ENCODE data around the gene CAVIN4. TPM values are rescaled to one million over a fixed set of nuclear protein-coding genes. Genes with fewer than 3 reads are reported as not detected.

CAVIN4 gene
- total RNA-seq, 5 donors from 2014 or later (not counting 1 experiment from before 2014, with no cell fraction given): 0.13 to 0.26 (median 0.18) TPM; not detected in 1

DNA sequence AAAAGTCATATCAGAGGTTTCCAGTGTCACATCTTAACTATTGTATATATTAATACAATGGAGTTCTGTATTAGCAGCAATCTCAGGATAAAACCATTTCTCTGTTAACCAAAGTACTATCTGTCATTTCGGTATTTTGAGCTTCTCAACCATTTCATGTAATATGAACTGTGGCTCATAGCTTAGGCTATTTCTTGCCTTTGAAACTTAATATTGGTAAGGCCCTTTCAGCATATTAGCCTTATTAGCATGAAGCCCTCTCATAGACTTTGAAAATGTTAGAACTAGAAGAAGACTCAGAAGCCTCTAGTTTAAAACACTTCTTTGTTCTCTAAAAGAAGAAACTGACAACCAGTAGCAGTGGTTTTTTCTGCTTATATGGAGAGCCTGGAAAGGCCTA, 731 bp downstream of the CAVIN4 start:
- WGBS (ENCODE audit: insufficient coverage): no CpG with 5 or more reads among the region's 1 CpG
- CTCF ChIA-PET: interaction anchor here in 1 of 2 donors (1.4 kb wide), 1 partner anchor 23 kb away, joined by 3 read pairs; no protein-coding TSS in a partner anchor
- no peak overlapping the region for H3K4me3 Mint-ChIP-seq

DNA sequence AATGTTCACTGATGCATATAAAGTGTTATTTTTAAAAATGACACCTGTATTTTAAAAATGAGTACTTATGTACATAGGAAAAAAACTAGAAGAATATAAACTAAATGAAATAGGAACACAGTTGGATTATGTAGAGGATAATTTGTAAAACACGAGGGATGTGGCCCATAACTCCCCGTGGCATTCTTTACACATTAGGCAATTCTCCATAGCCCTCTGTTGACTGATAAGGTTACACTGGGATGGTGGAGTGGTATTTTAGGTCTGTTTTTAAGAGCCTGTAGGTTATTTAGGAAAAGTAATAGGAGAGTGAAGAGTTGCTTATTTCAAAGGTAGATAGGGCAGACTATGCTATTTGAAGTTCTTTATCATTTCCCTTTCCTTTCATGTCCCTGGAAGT, 1.8 kb downstream of the CAVIN4 start:
- WGBS (ENCODE audit: insufficient coverage): no CpG with 5 or more reads among the region's 2 CpGs

More for the DNA sequence above, 731 bp downstream of the CAVIN4 start:
- no peak overlapping the region for H3K27ac Mint-ChIP-seq
- Histone ChIP-seq H3K27me3 (replicated peaks in 1 of 2; ENCODE audit: control insufficient read depth in 2 of 2, extremely low read depth in 1 of 2, insufficient read depth in 2 of 2, low read length in 1 of 2) (no peaks in the 10 kb centered on the region), H3K9me3 (no peaks in the 10 kb centered on the region), H3K4me1 (ENCODE audit: control insufficient read depth in 1 of 2, extremely low read depth in 1 of 2, insufficient read depth in 2 of 2, low read length in 2 of 2) (no peaks in the 10 kb centered on the region), H3K36me3 (ENCODE audit: control insufficient read depth in 2 of 2, extremely low read depth in 1 of 2, insufficient read depth in 1 of 2, low read length in 1 of 2) (no peaks in the 10 kb centered on the region), H3K4me3 (ENCODE audit: control insufficient read depth in 1 of 2, extremely low read depth in 1 of 2, low read length in 1 of 2) (no peak overlapping the region), H3K27ac (ENCODE audit: low read length) (no peak overlapping the region)
- POLR2A ChIA-PET: no interaction called here
- H3K27me3 Mint-ChIP-seq: peaks cover 0 to 2% of the 10 kb centered on the region in 2 donors
- DNase-seq (no peak), ATAC-seq (replicated peaks in 1 of 4) (no peak)
- no peaks in the 10 kb centered on the region for H3K9me3 Mint-ChIP-seq
- no peaks in the 10 kb centered on the region for H3K36me3 Mint-ChIP-seq
- no peaks in the 10 kb centered on the region for H3K4me1 Mint-ChIP-seq

DNA sequence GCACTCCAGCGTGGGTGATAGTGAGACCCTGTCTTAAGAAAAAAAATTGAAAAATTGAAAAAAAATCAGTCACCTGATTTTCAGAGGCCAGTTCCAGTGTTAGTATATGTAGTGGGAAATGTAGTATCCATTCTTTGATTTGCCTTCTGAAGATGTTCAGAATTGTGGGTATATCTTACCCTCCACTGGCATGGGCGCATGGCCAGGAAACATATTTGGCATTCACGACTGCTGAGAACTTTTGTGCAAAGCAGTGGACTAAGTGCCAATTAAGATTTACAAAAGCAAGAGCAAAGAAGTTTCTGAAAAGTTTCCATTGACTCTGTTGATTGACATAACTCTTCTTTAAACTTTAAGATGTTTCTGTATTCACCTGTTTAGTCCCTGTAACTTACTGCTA, 2.4 kb downstream of the CAVIN4 start:
- no peaks in the 10 kb centered on the region for H3K36me3 Mint-ChIP-seq
- CTCF ChIA-PET: no interaction called here
- WGBS (ENCODE audit: insufficient coverage): 75% methylated on average over 2 of the region's 3 CpGs

More for the DNA sequence above, 1.8 kb downstream of the CAVIN4 start:
- H3K4me3 ChIP-seq (ENCODE audit: control insufficient read depth in 1 of 2, extremely low read depth in 1 of 2, low read length in 1 of 2): no peak overlapping the region
- DNase-seq (no peak), ATAC-seq (replicated peaks in 1 of 4) (no peak)
- CTCF ChIA-PET: no interaction called here
- Mint-ChIP-seq H3K27me3 (peaks cover 0 to 2% of the 10 kb centered on the region in 2 donors), H3K27ac (no peak overlapping the region), H3K4me3 (no peak overlapping the region), H3K4me1 (no peaks in the 10 kb centered on the region), H3K9me3 (no peaks in the 10 kb centered on the region), H3K36me3 (no peaks in the 10 kb centered on the region)
- POLR2A ChIA-PET: no interaction called here
- H3K9me3 ChIP-seq: no peaks in the 10 kb centered on the region
- H3K36me3 ChIP-seq (ENCODE audit: control insufficient read depth in 2 of 2, extremely low read depth in 1 of 2, insufficient read depth in 1 of 2, low read length in 1 of 2): no peaks in the 10 kb centered on the region
- H3K27me3 ChIP-seq (replicated peaks in 1 of 2; ENCODE audit: control insufficient read depth in 2 of 2, extremely low read depth in 1 of 2, insufficient read depth in 2 of 2, low read length in 1 of 2): no peaks in the 10 kb centered on the region
- no peaks in the 10 kb centered on the region for H3K4me1 ChIP-seq (ENCODE audit: control insufficient read depth in 1 of 2, extremely low read depth in 1 of 2, insufficient read depth in 2 of 2, low read length in 2 of 2)
- H3K27ac ChIP-seq (ENCODE audit: low read length): no peak overlapping the region

DNA sequence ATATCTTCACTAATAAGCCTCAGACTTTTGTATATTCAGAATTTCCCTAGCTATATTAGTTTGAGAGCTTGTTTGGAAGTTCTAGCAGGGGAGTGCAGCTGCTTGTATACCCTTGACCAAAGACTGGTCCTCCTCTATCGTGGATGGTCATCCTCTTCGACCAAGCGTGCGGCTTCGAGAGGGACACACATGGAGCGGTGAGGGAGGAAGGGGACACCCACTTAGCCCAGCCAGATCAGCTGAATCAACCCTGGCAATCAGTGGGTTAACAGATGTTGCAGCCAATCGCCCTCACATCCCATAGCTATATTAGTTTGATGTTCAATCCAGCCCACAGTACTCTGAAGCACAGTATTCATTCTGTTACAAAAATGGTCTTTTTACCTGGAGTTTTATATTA, 3.2 kb downstream of the CAVIN4 start:
- CTCF ChIA-PET: interaction anchor here in 1 of 2 donors (0.6 kb wide), 1 partner anchor 158 kb away, joined by 4 read pairs; no protein-coding TSS in a partner anchor

More for the DNA sequence above, 2.4 kb downstream of the CAVIN4 start:
- Mint-ChIP-seq H3K4me1 (no peaks in the 10 kb centered on the region), H3K4me3 (no peak overlapping the region), H3K9me3 (no peaks in the 10 kb centered on the region), H3K27me3 (peaks cover 0 to 2% of the 10 kb centered on the region in 2 donors), H3K27ac (no peak overlapping the region)
- no peaks in the 10 kb centered on the region for H3K9me3 ChIP-seq
- POLR2A ChIA-PET: no interaction called here
- H3K27ac ChIP-seq (ENCODE audit: low read length): no peak overlapping the region
- H3K4me3 ChIP-seq (ENCODE audit: control insufficient read depth in 1 of 2, extremely low read depth in 1 of 2, low read length in 1 of 2): no peak overlapping the region
- ATAC-seq (replicated peaks in 1 of 4) (no peak), DNase-seq (no peak)
- H3K4me1 ChIP-seq (ENCODE audit: control insufficient read depth in 1 of 2, extremely low read depth in 1 of 2, insufficient read depth in 2 of 2, low read length in 2 of 2): no peaks in the 10 kb centered on the region
- H3K36me3 ChIP-seq (ENCODE audit: control insufficient read depth in 2 of 2, extremely low read depth in 1 of 2, insufficient read depth in 1 of 2, low read length in 1 of 2): no peaks in the 10 kb centered on the region
- no peaks in the 10 kb centered on the region for H3K27me3 ChIP-seq (replicated peaks in 1 of 2; ENCODE audit: control insufficient read depth in 2 of 2, extremely low read depth in 1 of 2, insufficient read depth in 2 of 2, low read length in 1 of 2)

DNA sequence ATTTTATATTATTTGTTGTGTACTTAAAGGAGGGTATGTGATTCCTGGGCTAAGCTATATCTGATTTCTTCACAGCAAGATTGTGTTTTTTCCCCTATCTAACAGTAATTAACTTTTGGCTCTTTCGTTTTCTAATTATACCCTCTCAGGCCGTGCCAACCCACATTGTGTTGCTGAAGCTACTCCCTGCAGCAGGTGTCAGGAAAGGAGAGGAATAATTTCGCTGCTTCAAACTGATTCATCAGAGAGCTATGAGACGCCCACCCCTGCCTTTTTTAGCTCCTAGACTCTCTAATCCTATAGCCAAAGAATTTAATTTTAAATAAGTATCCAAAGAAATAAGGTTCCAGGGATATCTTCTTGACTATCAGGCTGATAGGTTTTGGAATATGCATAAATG, 3.8 kb downstream of the CAVIN4 start:
- Mint-ChIP-seq H3K27ac (no peak overlapping the region), H3K36me3 (no peaks in the 10 kb centered on the region), H3K9me3 (no peaks in the 10 kb centered on the region), H3K4me3 (no peak overlapping the region), H3K4me1 (no peaks in the 10 kb centered on the region), H3K27me3 (peaks cover 0 to 2% of the 10 kb centered on the region in 2 donors)
- ChIA-PET CTCF (interaction anchor here in 1 of 2 donors (0.6 kb wide), 1 partner anchor 159 kb away, joined by 4 read pairs; no protein-coding TSS in a partner anchor), POLR2A (no interaction called here)
- WGBS (ENCODE audit: insufficient coverage): no CpG with 5 or more reads among the region's 4 CpGs
- no peaks in the 10 kb centered on the region for H3K36me3 ChIP-seq (ENCODE audit: control insufficient read depth in 2 of 2, extremely low read depth in 1 of 2, insufficient read depth in 1 of 2, low read length in 1 of 2)
- no peak for ATAC-seq (replicated peaks in 1 of 4)
- H3K4me3 ChIP-seq (ENCODE audit: control insufficient read depth in 1 of 2, extremely low read depth in 1 of 2, low read length in 1 of 2): no peak overlapping the region
- no peak overlapping the region for H3K27ac ChIP-seq (ENCODE audit: low read length)
- H3K27me3 ChIP-seq (replicated peaks in 1 of 2; ENCODE audit: control insufficient read depth in 2 of 2, extremely low read depth in 1 of 2, insufficient read depth in 2 of 2, low read length in 1 of 2): peaks cover 0 to 4% of the 10 kb centered on the region in 2 experiments
- H3K9me3 ChIP-seq: no peaks in the 10 kb centered on the region
- DNase-seq: no peak
- no peaks in the 10 kb centered on the region for H3K4me1 ChIP-seq (ENCODE audit: control insufficient read depth in 1 of 2, extremely low read depth in 1 of 2, insufficient read depth in 2 of 2, low read length in 2 of 2)

More for the DNA sequence above, 3.2 kb downstream of the CAVIN4 start:
- no peaks in the 10 kb centered on the region for H3K9me3 ChIP-seq
- no peak overlapping the region for H3K27ac ChIP-seq (ENCODE audit: low read length)
- H3K36me3 ChIP-seq (ENCODE audit: control insufficient read depth in 2 of 2, extremely low read depth in 1 of 2, insufficient read depth in 1 of 2, low read length in 1 of 2): no peaks in the 10 kb centered on the region
- peaks cover 0 to 3% of the 10 kb centered on the region in 2 experiments for H3K27me3 ChIP-seq (replicated peaks in 1 of 2; ENCODE audit: control insufficient read depth in 2 of 2, extremely low read depth in 1 of 2, insufficient read depth in 2 of 2, low read length in 1 of 2)
- H3K36me3 Mint-ChIP-seq: no peaks in the 10 kb centered on the region
- WGBS (ENCODE audit: insufficient coverage): 95% methylated on average over 5 of the region's 7 CpGs
- no peaks in the 10 kb centered on the region for H3K4me1 ChIP-seq (ENCODE audit: control insufficient read depth in 1 of 2, extremely low read depth in 1 of 2, insufficient read depth in 2 of 2, low read length in 2 of 2)
- no peak overlapping the region for H3K4me3 Mint-ChIP-seq
- H3K27me3 Mint-ChIP-seq: peaks cover 0 to 2% of the 10 kb centered on the region in 2 donors
- H3K4me1 Mint-ChIP-seq: no peaks in the 10 kb centered on the region
- no peak overlapping the region for H3K27ac Mint-ChIP-seq
- no peaks in the 10 kb centered on the region for H3K9me3 Mint-ChIP-seq
- DNase-seq (no peak), ATAC-seq (replicated peaks in 1 of 4) (no peak)
- POLR2A ChIA-PET: no interaction called here
- H3K4me3 ChIP-seq (ENCODE audit: control insufficient read depth in 1 of 2, extremely low read depth in 1 of 2, low read length in 1 of 2): no peak overlapping the region

DNA sequence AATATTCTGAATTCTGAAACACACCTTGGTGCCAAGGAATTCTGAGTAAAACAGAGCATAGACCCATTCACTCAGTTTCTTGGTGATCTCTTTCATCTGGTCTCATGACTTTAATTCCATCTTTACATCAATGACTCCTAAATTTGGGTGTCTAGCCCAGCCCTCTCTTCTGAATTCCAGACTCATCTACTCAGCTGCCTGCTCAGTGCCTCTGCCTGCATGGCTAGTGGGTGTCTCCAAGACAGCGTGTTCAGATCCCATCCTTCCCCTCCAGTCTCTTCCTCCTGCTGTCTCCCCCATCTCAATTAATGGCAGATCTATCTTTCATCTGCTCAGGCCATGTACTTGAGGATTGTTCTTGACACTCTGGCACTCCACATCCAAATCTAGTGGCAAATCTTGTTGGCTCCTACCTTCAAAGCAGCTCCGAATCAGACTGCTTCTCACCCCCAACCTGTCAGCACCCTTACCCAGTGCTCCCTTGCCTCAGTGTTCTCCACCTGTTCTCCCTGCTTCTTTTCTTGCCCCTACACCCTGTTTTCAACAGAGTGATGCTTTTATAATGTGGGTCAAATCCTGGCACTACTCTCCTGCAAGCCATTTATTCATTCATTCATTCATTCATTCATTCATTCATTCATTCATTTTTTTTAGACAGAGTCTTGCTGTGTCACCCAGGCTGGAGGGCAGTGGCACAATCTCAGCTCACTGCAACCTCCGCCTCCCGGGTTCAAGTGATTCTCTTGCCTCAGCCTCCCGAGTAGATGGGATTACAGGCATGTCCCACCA, 5.3 kb downstream of the CAVIN4 start:
- no peak for DNase-seq
- Histone ChIP-seq H3K4me1 (ENCODE audit: control insufficient read depth in 1 of 2, extremely low read depth in 1 of 2, insufficient read depth in 2 of 2, low read length in 2 of 2) (no peaks in the 10 kb centered on the region), H3K27ac (ENCODE audit: low read length) (no peak overlapping the region), H3K36me3 (ENCODE audit: control insufficient read depth in 2 of 2, extremely low read depth in 1 of 2, insufficient read depth in 1 of 2, low read length in 1 of 2) (no peaks in the 10 kb centered on the region), H3K9me3 (no peaks in the 10 kb centered on the region), H3K27me3 (replicated peaks in 1 of 2; ENCODE audit: control insufficient read depth in 2 of 2, extremely low read depth in 1 of 2, insufficient read depth in 2 of 2, low read length in 1 of 2) (peaks cover 0 to 4% of the 10 kb centered on the region in 2 experiments), H3K4me3 (ENCODE audit: control insufficient read depth in 1 of 2, extremely low read depth in 1 of 2, low read length in 1 of 2) (no peak overlapping the region)
- Mint-ChIP-seq H3K36me3 (no peaks in the 10 kb centered on the region), H3K27ac (no peak overlapping the region), H3K4me3 (no peak overlapping the region), H3K9me3 (no peaks in the 10 kb centered on the region), H3K27me3 (peaks cover 0 to 2% of the 10 kb centered on the region in 2 donors), H3K4me1 (no peaks in the 10 kb centered on the region)
- WGBS (ENCODE audit: insufficient coverage): 90% methylated on average over 2 of the region's 5 CpGs
- ATAC-seq (replicated peaks in 1 of 4): no peak
- ChIA-PET CTCF (no interaction called here), POLR2A (no interaction called here)

Data from T-cell (primary cell).